Astrocyte of the cerebellum (primary cell): Measurements from ENCODE around the gene CMBL.
"Not testable (repeated sequence)": the region's sequence is repeated elsewhere in the genome, so short reads cannot be mapped to it uniquely, and the experiment has no call there.

Experiments used
- DNase-seq: peaks from one replicate; pipeline ENCODE4 v3.0.0-alpha.2; 2011; ENCODE audit warnings: low read depth
- H3K4me3 ChIP-seq: 2 replicates; pipeline ENCODE4 v1.5.1; 2011; ENCODE audit warnings: mild to moderate bottlenecking, low read depth, low read length, moderate library complexity
- CTCF ChIP-seq: IDR thresholded peaks from 2 replicates; pipeline ENCODE4 v1.5.1; 2012; ENCODE audit warnings: low read length, low read depth, moderate library complexity, mild to moderate bottlenecking; ENCODE audit errors: missing control alignments
- in situ Hi-C: cut with HindIII; loops from 2 replicates; pipeline ENCODE4 v1.10.0; 2017; ENCODE audit warnings: low sequenced_read_pairs

CMBL gene

GRCh38 chr5:10351919-10352318, 44.2 kb upstream of the CMBL start:
- no peak for TF ChIP-seq CTCF
- H3K4me3 ChIP-seq, result peak overlapping the region; percentile 86
- in situ Hi-C loops, result no loop called here
- no peak for DNase-seq

- in situ Hi-C loops, result no loop called here
- no peak for TF ChIP-seq CTCF
- no peak for DNase-seq
- H3K4me3 ChIP-seq, result no peak overlapping the region
Measured at GRCh38 chr5:10351199-10351905, 43.6 kb upstream of the CMBL start.

GRCh38 chr5:10348258-10348657, 40.6 kb upstream of the CMBL start:
- no peak for DNase-seq
- no peak overlapping the region for H3K4me3 ChIP-seq
- TF ChIP-seq CTCF, result no peak
- in situ Hi-C loops, result no loop called here

- in situ Hi-C loops, DNase-seq, H3K4me3 ChIP-seq: not testable (repeated sequence)
Measured at GRCh38 chr5:10344461-10345106, 36.9 kb upstream of the CMBL start.

- TF ChIP-seq CTCF, result no peak
- DNase-seq, result no peak
- in situ Hi-C loops, result no loop called here
- H3K4me3 ChIP-seq, result no peak overlapping the region
Measured at GRCh38 chr5:10343486-10343885, 35.8 kb upstream of the CMBL start.

GRCh38 chr5:10339958-10340357, 32.3 kb upstream of the CMBL start:
- in situ Hi-C loops, result no loop called here
- no peak for TF ChIP-seq CTCF
- no peak overlapping the region for H3K4me3 ChIP-seq
- DNase-seq, result no peak

- in situ Hi-C loops, result no loop called here
- no peak for TF ChIP-seq CTCF
- DNase-seq, result no peak
- H3K4me3 ChIP-seq, result no peak overlapping the region
Measured at GRCh38 chr5:10339058-10339811, 31.5 kb upstream of the CMBL start.
